Right renal pelvis (tissue), 4 donors: ENCODE data around the gene VEGFA. TPM values are rescaled to one million over a fixed set of nuclear protein-coding genes. Genes with fewer than 3 reads are reported as not detected.

Experiments
- DNase-seq, 4 donors: peaks; one replicate each; pipeline ENCODE4 v3.0.0-alpha.2; 2013; ENCODE audit warnings: low read depth in 4 of 4, low spot score in 3 of 4, missing footprints in 1 of 4
- polyA plus RNA-seq, 4 donors: library from polyadenylated mRNA; unstranded; fragments of 120-200 nt; gene quantifications; one replicate each; pipeline ENCODE4 v1.2.1, GENCODE V29; 2013; ENCODE audit not compliant: insufficient read length in 4 of 4

The VEGFA gene
- polyA plus RNA-seq, 4 donors = 279 to 352 (median 292) TPM

DNA sequence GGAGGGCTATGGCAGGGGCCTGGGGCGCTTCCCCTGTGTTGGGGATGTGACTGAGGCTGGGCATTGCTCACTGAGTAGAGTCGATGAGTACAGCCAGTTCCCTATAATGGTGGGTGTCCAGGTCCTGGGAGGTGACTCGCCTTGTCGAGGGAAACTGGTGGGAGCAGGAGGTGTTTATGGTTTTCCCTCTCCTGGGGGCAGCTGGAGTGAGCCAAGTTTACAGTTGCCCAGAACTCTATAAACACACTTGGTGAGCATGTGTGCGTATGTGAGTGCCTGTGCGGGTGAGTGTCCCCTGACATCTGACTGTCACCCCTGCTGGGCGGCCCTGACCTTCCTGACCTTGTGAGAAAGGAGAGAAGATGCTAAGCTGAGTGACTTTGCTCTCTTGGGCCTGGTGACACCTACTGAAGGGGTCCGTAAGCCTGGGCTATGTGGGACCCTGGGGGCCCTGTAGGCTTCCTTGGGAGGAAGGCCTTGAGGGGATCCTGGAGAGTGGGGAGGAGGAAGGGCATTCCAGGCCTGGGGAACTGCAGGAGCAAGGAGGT, 65.9 kb downstream of the VEGFA start:
- no peak for DNase-seq

Other genes with a start within 250 kb of the VEGFA start
- gene XPO5, start 194.2 kb upstream of the VEGFA start, polyA plus RNA-seq = 10 to 100 TPM; 46.3 to 50.4 (median 47.8) TPM
- 10 to 100 TPM; 18.8 to 22.0 (median 19.6) TPM for gene POLH, start 194.0 kb upstream of the VEGFA start, polyA plus RNA-seq
- gene GTPBP2, start 140.9 kb upstream of the VEGFA start, polyA plus RNA-seq = 10 to 100 TPM; 46.5 to 52.1 (median 49.2) TPM
- gene MAD2L1BP, start 134.4 kb upstream of the VEGFA start, polyA plus RNA-seq = 10 to 100 TPM; 24.6 to 28.8 (median 26.3) TPM
- 1 to 10 TPM; 1.4 to 1.7 (median 1.5) TPM for gene RSPH9, start 125.2 kb upstream of the VEGFA start, polyA plus RNA-seq
- 10 to 100 TPM; 45.0 to 54.1 (median 48.1) TPM for gene MRPS18A, start 82.4 kb upstream of the VEGFA start, polyA plus RNA-seq